Measurements from ENCODE around the gene TMEM120B.

DNA sequence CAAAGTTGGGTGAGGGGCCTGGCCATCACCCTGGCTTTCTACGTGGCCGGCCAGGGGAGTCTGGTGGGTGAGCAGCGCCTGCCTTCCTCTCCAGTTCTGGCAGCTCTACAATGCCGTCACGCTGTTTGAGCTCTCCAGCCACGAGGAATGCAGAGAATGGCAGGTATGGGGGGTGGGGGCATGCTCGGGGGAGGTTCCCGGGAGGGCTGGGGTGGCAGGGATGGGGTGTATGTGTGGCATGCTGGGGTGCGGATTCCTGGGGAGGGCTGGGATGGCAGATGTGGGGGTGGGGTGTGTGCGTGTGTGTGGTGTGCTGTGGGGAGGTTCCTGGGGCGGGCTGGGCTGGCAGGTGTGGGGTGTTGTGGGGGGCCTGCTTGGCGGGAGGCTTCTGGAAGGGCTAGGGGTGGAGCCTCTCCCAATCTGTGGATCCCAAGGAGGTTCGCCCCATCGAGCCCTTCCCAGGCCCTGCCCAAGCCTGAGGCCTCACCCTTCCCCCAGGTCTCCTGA is 62.5 kb downstream of the TMEM120B start:
- TF ChIP-seq, protein P1, sequence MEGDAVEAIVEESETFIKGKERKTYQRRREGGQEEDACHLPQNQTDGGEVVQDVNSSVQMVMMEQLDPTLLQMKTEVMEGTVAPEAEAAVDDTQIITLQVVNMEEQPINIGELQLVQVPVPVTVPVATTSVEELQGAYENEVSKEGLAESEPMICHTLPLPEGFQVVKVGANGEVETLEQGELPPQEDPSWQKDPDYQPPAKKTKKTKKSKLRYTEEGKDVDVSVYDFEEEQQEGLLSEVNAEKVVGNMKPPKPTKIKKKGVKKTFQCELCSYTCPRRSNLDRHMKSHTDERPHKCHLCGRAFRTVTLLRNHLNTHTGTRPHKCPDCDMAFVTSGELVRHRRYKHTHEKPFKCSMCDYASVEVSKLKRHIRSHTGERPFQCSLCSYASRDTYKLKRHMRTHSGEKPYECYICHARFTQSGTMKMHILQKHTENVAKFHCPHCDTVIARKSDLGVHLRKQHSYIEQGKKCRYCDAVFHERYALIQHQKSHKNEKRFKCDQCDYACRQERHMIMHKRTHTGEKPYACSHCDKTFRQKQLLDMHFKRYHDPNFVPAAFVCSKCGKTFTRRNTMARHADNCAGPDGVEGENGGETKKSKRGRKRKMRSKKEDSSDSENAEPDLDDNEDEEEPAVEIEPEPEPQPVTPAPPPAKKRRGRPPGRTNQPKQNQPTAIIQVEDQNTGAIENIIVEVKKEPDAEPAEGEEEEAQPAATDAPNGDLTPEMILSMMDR (IDR thresholded peaks at IDR 0.05): no peak
- TF ChIP-seq POLR2AphosphoS5 (IDR thresholded peaks at IDR 0.05): no peak
- no peak for TF ChIP-seq POLR2A (IDR thresholded peaks at IDR 0.05)

All from transverse colon (tissue), 4 donors.